HG03558 (cell line): ENCODE measurements around the gene HSPA1L.

Experiments used
- ATAC-seq: cut with Tn5 transposase; IDR thresholded peaks from one replicate; pipeline ENCODE4 v1.9.1; 2021; ENCODE audit warnings: moderate number of reproducible peaks; ENCODE audit not compliant: unreplicated experiment; ENCODE audit errors: extremely low read depth

Gene HSPA1L

DNA sequence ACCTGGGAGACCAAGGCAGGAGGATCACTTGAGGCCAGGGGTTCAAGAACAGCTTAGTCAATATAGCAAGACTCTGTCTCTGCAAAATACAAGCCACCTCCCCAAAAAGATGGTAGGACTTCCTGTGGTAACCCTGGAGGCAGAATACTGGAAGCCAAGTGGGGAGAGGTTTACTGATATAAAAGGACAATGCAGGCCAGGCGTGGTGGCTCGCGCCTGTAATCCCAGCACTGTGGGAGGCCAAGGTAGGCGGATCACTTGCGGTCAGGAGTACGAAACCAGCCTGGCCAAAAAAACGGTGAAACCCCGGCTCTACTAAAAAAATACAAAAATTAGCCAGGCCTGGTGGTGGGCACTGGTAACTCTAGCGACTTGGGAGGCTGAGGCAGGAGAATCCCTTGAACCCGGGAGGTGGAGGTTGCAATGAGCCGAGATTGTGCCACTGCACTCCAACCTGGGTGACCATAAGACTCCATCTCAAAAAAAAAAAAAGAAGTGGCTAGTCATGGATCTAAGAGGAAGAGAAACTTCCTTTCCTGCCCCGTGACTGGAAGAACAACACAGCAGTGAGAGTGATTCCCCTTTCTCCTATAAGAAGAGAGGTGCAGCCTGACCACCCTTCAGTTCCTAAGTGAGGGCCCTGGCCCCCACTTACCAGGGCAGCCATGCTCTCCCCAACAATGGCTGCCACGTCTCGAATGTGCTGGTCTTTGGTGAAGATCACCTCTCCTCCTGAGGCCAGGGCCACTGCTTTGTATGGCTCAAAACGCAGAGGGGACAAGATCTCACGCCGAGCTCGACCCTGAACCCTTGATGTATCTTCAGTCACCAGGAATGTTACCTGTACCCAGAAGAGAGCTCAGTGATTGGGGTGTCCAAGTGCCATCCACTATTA is 46.5 kb downstream of the HSPA1L start:
- ATAC-seq, result no peak

DNA sequence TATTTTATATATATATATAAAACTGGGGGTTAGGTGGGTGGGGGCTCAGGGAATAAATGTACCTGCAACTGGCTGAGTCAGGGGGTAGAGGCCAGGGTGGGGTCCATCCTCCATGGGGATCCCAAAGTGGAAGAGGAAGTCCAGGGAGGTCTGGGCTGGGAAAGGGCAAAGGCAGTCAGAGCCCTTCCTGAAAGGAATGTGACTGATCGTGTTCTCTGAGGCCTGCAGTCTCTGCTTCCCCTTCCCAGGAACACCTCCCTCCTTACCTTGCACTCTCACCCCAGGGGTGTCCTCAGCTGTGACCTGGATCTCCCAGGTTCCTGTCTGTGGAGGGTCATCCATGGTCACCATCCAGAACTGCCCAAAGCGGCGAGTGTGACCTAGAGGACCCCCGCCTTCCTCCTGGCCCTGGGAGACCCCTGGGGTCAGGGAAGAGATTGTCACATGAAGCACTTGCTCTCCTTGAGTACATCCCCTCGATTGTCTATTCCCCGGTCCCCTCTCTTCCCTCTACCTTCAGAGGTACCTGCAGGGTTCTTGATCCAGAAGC is 47.9 kb downstream of the HSPA1L start:
- no peak for ATAC-seq

DNA sequence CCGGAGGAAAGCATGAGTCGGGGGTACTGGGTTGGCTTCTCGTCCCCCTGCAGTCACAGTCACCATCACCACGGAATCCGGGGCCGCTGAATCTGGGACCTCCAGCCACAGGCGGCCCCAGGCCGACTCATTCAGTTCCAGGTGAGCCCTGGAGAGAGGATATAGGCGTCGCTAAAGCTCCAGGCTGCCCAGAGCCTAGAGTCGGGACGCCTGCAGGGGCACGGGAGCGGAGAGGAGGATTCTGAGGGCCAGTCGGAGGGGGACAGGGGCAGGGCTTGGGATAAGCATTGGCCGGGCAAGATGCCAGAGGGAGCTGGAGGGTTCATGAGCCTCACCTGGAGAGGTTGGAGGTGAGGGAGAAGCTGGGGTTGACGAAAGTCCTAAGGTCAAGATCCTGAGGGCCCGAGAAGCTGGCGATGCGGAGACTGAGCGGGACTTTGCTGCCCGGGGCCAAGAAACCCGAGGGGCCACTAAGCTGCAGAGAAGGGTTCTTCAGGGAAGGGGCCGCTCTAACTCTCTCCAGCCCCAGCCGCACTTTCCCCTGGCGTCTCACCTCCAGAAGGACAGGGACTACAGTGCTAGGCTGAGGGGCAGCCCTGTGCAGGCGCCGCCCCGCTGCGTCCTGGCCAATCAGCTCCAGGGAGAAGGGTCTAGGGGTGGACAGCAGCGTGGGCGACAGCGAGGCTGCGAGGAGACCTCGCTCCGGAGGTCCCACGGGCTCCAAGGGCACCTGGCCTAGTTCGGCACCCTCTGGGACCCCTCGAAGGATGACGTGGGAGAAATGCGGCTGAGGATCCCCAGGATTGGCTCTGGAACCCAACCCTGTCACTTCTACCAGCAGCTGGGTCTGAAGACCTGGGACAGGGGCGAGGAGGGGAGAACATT is 48.9 kb downstream of the HSPA1L start:
- ATAC-seq, result no peak

DNA sequence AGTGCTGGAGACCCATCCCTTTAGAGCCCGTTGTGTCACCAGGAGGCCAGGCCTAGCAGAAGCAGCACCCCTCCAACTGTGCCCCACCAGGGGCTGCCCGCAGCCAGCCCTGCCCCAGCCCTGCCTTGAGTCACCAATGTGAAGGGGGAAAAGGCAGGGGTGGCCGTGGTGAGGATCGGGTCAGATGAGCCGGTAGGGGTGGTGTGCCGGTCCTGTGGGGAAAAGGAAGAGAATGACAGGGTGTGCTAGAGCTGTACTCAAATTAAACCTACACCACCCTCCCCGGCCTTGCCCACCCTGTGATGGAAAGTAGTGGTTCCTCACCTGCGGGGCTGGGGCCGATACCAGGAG is 49.5 kb downstream of the HSPA1L start:
- no peak for ATAC-seq

DNA sequence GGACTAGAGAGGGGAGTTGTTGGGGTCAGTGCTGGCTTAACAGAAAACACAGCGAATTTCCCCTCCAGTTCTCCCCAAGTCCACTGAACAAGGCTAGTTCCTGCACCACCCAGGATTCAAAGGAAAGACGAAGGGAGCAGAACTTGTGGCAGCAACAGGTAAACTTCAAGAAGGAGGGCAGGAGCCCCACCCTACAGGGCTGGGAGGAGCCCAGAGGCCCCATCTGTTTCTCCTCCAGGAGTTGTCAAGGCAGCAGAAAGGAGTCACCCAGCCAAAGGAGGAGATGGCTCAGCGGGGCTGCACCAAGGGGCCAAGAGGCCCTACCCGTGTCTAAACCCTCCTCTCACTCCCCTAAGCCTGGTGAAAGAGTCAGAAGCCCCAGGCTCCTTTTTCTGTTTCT is 50.9 kb downstream of the HSPA1L start:
- ATAC-seq, result no peak

DNA sequence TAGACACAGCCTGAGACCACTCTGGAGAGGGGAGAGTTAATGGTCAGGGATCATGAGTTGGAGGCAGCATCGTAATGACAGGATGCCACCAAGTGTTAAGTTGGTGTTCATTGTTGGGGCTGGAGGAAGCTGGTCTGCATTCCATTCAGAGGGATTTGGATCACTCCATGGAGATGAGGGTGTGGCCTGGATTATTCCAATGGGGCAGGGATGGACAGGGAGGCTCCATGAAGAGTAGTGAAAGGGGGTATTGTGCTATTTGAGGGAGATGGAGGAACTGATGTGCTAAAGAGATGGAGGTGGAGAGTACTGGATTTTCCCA is 51.5 kb downstream of the HSPA1L start:
- no peak for ATAC-seq

DNA sequence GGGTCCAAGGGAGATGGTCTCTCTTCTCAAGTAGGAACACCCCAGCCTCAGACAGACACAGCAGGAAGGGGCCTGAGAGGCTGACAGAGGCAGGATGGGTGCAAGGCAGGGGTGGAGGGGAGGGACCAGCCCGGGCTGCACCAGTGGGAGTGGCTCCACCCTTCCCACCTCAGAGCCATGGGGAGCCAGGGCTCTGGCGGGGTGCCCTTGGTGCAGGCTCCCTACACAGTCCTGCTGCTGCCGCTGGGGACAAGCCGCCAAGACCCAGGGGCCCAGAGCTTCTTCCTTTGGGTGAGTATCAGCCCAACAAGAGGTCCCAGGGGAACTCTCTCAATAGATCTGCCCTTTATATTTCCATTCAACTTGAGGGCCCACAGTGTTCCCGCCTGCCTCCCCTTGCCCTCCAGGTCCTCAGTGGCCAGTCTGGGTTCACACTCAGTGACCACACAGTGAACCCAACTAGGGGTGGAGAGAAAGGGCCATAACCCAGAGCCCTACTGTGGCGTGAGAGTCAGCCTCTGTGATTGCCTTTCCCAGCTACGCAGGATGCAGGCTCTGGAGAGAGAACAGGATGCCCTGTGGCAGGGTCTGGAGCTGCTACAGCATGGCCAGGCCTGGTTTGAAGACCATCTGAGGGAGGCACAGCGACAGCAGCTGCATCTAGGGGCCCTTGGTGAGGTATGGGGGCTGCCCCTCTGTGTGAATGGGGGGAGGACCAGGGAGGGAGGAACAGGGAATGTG is 52.0 kb downstream of the HSPA1L start:
- ATAC-seq, result no peak

DNA sequence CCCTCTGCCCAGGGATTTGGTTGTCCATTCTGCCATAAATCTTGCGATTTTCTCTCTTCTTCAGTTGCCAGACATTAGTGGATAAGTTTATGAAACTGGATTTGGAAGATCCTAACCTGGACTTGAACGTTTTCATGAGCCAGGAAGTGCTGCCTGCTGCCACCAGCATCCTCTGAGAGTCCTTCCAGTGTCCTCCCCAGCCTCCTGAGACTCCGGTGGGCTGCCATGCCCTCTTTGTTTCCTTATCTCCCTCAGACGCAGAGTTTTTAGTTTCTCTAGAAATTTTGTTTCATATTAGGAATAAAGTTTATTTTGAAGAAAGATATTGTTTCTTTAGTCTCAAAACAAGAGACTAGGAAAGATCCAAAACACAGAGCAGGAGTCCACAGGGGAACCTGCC is 52.7 kb downstream of the HSPA1L start, which contains the start of gene SAPCD1:
TSS of gene SAPCD1 (plus strand) at position 301 of the 400 bp plus-strand sequence. CDS start 399 bp downstream, outside the sequence.
- no peak for ATAC-seq

DNA sequence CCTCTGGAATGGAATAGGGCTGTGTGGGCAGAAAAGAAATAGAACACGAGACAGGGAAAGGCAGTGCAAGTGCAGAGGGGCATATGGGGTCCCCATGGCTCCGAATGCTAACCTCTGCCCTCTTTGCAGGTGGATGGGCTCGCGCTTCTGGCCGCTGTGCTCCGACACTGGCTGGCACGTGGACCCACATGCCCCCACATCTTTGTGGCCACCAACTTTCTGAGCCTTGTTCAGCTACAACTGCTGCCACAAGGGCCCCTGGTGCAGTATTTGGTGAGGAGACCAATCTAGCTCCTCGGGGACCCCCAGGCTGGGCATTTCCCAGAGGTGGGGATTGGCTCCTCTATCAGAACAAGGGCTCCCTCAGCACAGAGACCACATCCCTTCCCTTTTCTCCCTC is 53.7 kb downstream of the HSPA1L start:
- no peak for ATAC-seq

DNA sequence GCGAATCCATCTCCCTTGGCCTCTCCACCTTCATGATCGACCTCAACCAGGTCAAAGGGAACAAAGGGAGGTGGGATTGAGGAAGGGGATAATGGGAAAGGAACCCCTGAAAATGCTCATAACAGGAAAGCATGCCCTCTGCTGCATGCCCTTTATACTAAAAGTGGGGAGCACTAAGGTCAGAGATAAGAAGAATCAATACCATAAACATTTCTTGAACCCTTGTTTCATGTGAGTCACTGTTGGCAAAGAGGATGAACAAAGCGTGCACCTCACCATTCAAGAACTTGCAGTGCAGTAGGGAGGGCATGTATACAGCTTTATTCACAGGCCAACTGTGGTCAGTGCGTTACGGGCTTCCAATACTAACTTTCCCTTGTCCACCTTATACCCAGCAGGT is 54.3 kb downstream of the HSPA1L start:
- no peak for ATAC-seq
